HFF-Myc (cell line): ENCODE measurements around the gene C9orf43.

Source experiments
- DNase-seq: peaks from one replicate; pipeline ENCODE4 v3.0.0-alpha.2; 2011; ENCODE audit warnings: low read depth; ENCODE audit errors: extremely low read depth
- H3K4me3 ChIP-seq: replicated peaks from 2 replicates; pipeline ENCODE4 v1.5.1; 2011; ENCODE audit warnings: low read depth, mild to moderate bottlenecking, control low read depth, low read length
- TF ChIP-seq, protein P1 (sequence below): IDR thresholded peaks from 2 replicates; pipeline ENCODE4 v1.5.1; 2012; ENCODE audit warnings: mild to moderate bottlenecking, low read depth, low read length, control low read depth; ENCODE audit errors: missing control alignments

The C9orf43 gene

DNA sequence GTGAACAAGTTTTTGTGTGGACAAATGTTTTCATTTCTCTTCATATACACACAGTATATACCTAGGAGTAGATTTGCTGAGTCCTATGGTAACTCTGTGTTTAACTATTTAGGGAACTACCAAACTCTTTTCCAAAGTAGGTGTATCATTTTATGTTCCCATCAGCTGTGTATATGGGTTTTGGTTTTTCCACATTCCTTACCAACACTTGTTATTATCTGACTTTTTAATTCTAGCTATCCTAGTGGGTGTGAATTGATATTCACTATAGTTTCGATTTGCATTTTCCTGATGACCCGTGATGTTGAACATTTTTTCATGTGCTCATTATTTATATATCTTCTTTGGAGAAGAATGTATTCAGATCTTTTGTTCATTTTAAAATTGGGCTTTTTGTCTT lies 56.6 kb downstream of the C9orf43 start:
- no peak overlapping the region for H3K4me3 ChIP-seq
- no peak for DNase-seq
- TF ChIP-seq, protein P1, sequence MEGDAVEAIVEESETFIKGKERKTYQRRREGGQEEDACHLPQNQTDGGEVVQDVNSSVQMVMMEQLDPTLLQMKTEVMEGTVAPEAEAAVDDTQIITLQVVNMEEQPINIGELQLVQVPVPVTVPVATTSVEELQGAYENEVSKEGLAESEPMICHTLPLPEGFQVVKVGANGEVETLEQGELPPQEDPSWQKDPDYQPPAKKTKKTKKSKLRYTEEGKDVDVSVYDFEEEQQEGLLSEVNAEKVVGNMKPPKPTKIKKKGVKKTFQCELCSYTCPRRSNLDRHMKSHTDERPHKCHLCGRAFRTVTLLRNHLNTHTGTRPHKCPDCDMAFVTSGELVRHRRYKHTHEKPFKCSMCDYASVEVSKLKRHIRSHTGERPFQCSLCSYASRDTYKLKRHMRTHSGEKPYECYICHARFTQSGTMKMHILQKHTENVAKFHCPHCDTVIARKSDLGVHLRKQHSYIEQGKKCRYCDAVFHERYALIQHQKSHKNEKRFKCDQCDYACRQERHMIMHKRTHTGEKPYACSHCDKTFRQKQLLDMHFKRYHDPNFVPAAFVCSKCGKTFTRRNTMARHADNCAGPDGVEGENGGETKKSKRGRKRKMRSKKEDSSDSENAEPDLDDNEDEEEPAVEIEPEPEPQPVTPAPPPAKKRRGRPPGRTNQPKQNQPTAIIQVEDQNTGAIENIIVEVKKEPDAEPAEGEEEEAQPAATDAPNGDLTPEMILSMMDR, result no peak

DNA sequence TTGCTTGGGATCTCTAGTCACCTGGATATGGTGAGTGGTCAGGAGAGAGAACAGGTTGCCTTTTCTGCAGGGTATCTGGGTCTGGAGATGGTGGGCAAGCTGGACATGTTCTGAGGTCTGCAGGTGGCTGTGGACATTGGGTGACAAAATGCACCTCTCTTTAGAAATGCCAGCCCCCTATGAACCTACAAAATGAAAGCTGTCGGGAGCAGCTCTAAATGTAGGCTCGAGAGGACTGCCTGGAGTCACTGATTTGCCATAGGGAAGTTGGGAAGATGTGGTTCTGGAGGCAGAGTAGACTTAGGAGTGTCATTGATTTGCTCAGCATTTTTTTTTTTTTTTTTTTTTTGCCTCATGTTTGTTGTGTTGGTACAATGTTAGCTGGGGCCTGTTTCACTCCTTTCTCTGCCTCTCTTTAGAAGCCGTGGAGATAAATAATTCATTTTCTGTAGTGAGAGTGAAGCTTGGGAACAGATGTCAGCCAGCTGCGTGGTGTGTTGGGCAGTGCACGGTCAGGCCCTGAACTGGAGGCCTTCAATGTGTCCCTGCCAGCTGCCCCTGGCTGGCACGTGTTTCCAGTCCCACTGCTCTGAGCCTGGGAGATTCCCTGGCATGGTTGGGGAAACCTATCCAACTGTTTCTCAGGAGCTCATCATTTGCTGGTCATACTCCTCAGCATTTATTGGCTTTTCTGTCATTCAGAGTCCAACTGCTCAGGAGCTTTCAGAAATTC lies 58.3 kb downstream of the C9orf43 start:
- DNase-seq, result no peak
- TF ChIP-seq, protein P1, result no peak
- H3K4me3 ChIP-seq, result no peak overlapping the region

DNA sequence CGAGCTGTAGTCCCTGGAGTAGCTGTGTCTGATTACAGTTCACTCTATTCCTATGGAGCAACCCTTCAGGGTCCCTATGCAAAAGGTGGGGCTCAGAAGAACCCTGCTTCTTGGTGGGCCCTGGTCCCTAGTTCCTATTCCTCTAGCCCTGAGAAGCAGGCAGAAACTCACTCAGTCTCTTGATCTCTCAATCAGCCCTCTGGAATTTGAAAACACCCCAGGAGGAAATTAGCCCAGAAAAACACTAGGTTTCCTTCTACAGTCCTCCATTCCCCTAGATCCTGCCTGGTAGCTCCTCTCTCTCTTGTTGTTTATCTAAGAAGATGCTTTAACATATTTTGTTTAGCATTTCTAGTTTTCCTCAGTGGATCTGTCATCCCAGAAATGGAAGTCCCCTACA lies 60.6 kb downstream of the C9orf43 start:
- no peak overlapping the region for H3K4me3 ChIP-seq
- no peak for DNase-seq
- TF ChIP-seq, protein P1, result no peak

DNA sequence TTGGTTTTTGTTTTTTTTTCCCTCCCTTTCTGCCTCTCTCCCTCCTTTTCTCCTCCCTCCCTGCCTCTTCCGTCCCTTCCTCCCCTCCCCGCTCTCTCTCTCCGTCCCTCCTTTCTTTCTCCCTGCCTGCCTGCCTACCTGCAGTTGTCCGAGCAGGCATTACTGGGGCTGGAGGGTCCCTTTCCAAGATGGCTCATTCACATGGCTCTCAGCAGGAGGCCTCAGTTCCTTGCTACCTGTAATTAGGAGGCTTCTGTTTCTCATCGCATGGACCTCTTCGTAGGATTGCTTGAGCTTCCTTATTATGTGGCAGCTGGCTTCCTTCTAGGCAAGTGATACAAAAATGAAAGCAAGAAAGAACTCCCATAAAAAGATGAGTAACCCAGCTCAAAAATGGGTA lies 61.0 kb downstream of the C9orf43 start:
- no peak overlapping the region for H3K4me3 ChIP-seq
- TF ChIP-seq, protein P1, result no peak
- no peak for DNase-seq

DNA sequence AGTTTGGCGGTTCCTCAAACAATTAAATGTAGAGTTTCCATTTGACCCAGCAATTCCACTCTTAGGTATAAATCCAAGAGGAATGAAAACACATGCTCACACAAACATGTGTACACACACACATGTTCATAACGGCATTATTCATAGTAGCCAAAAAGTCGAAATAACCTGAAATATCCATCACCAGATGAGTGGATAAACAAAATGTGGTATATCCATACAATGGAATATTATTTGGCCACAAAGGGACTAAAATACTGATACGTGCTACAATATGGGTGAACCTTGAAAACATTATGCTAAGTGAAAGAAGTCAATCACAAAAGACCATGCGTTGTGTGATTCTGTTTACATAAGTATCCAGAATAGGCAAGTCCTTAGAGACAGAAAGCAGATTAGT lies 61.7 kb downstream of the C9orf43 start:
- TF ChIP-seq, protein P1, result no peak
- H3K4me3 ChIP-seq, result no peak overlapping the region

DNA sequence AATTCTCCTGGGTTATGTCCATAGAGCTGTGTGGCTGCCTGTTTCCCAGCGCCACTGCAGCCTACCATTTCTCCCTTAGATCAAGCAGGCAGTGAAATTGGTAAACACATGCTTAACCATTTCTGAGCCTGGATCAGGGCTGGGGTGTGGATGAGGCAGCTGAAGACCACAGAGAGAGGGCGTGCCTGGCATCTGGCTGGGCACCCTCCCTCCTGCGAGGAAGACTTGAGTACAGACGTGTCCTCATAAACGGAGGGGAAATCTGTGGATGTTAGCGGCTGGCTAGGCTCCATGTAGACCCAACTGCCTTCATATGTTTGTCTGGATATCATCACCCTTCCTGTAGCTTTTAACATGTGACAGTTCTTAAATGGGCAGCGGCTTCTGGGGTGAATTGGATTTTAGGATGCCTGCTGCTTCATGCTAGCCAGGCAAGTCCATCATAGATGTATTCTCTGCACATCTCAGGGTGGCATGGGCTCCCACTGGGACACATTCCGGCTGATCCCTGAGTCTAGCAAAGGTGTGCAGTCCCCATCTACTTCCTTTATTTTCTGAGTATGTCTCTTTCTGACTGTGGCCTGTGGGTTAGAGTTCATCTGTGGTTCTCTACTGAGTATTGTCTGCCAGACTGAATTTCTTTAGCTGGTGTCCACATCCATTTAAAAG lies 63.9 kb downstream of the C9orf43 start:
- DNase-seq, result no peak
- TF ChIP-seq, protein P1, result no peak
- no peak overlapping the region for H3K4me3 ChIP-seq

More for the DNA sequence above, 61.7 kb downstream of the C9orf43 start:
- DNase-seq, result no peak

DNA sequence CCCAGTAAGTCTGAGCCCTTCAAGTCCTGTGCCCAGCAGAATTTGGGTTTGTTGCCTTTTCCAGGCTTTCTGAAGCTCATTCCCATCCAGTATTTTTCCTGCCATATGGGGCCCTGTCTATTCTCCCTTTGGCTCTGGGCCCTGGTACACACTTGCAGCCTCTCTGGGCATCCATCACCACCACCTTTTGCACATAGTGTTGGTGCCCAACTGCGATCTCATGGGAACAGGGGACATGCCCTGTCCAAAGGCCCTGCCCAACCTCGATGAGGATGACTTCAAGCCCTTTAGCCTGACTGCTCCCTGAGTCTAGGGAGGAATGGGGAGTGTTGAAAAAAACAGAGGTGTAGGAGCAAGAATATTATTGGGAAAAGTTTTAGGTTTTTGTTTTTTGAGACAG lies 64.5 kb downstream of the C9orf43 start:
- no peak overlapping the region for H3K4me3 ChIP-seq
- TF ChIP-seq, protein P1, result no peak
- no peak for DNase-seq
